K562 (cell line): ENCODE results near the gene COASY.

Source experiments
- EP300 ChIP-seq: IDR thresholded peaks from 2 replicates; pipeline ENCODE4 v1.6.1; 2012; ENCODE audit warnings: low read length, improper control_type of control experiment
- ESRRB ChIP-seq: fragments of 250-450 bp; sonication (Bioruptor Pico); IDR thresholded peaks from 2 replicates; pipeline ENCODE4 v1.5.0; 2020; ENCODE audit warnings: mild to moderate bottlenecking, moderate library complexity, borderline replicate concordance
- EZH2 ChIP-seq: IDR thresholded peaks from 2 replicates; pipeline ENCODE4 v1.6.1; 2012; ENCODE audit warnings: low read depth, mild to moderate bottlenecking, inconsistent platforms, low read length, borderline replicate concordance
- HLTF ChIP-seq: fragments of 450-650 bp; IDR thresholded peaks from 2 replicates; pipeline ENCODE4 v1.6.1; 2016
- JUN ChIP-seq, 2 experiments: sonication (generic) in 1 of 2; formaldehyde crosslinking in 1 of 2; IDR thresholded peaks; 2 replicates each; pipeline versions ENCODE4 v1.6.1 to v1.8.0; 2012 to 2022; ENCODE audit warnings: borderline replicate concordance in 2 of 2, mild to moderate bottlenecking in 2 of 2, improper control_type of control experiment in 1 of 2, low read depth in 1 of 2, low read length in 1 of 2, missing genetic modification reagents in 1 of 2
- NONO ChIP-seq, 2 experiments: fragments of 200-400 bp in 1 of 2; fragments of 450-650 bp in 1 of 2; formaldehyde crosslinking in 1 of 2; IDR thresholded peaks; 2 replicates each; pipeline ENCODE4 v1.6.1; 2017; ENCODE audit warnings: low read depth in 2 of 2, mild to moderate bottlenecking in 2 of 2, moderate library complexity in 2 of 2, low read length in 1 of 2
- POLR2A ChIP-seq: fragments of 450-650 bp; conservative IDR thresholded peaks from 2 replicates; pipeline ENCODE4 v1.6.1; 2016
- RAD51 ChIP-seq: fragments of 450-650 bp; IDR thresholded peaks from 2 replicates; pipeline ENCODE4 v1.7.1; 2016; ENCODE audit warnings: low read depth, mild to moderate bottlenecking, borderline replicate concordance
- SMC3 ChIP-seq: conservative IDR thresholded peaks from 2 replicates; pipeline ENCODE4 v1.6.1; 2011; ENCODE audit warnings: low read depth, low read length, improper control_type of control experiment; ENCODE audit not compliant: insufficient read depth
- USF1 ChIP-seq: sonication (generic); formaldehyde crosslinking; IDR thresholded peaks from 2 replicates; pipeline ENCODE4 v1.9.0; 2022; ENCODE audit warnings: mild to moderate bottlenecking, missing genetic modification reagents
- ZNF830 ChIP-seq: fragments of 250-450 bp; sonication (Bioruptor Pico); IDR thresholded peaks from 2 replicates; pipeline ENCODE4 v1.5.0; 2021; ENCODE audit warnings: mild to moderate bottlenecking

GRCh38 chr17:42613699-42614295 lies 51.8 kb downstream of the COASY start:
- TF ChIP-seq SMC3: no peak
- TF ChIP-seq EP300: no peak
- no peak for TF ChIP-seq USF1 (CRISPR knock-in tag)
- TF ChIP-seq ESRRB (CRISPR knock-in tag): no peak
- TF ChIP-seq HLTF: no peak
- no peak for TF ChIP-seq JUN (IDR thresholded peaks at IDR 0.05; ENCODE audit: borderline replicate concordance, low read depth, low read length)
- no peak for TF ChIP-seq JUN (CRISPR knock-in tag; IDR thresholded peaks at IDR 0.05; ENCODE audit: borderline replicate concordance)
- no peak for TF ChIP-seq EZH2
- no peak for TF ChIP-seq ZNF830 (CRISPR knock-in tag)
- no peak for TF ChIP-seq NONO (IDR thresholded peaks at IDR 0.05; ENCODE audit: low read depth in 2 of 2, low read length in 1 of 2)
- TF ChIP-seq RAD51: no peak
- no peak for TF ChIP-seq POLR2A
